Measurements from ENCODE around the gene RAD51B.

DNA sequence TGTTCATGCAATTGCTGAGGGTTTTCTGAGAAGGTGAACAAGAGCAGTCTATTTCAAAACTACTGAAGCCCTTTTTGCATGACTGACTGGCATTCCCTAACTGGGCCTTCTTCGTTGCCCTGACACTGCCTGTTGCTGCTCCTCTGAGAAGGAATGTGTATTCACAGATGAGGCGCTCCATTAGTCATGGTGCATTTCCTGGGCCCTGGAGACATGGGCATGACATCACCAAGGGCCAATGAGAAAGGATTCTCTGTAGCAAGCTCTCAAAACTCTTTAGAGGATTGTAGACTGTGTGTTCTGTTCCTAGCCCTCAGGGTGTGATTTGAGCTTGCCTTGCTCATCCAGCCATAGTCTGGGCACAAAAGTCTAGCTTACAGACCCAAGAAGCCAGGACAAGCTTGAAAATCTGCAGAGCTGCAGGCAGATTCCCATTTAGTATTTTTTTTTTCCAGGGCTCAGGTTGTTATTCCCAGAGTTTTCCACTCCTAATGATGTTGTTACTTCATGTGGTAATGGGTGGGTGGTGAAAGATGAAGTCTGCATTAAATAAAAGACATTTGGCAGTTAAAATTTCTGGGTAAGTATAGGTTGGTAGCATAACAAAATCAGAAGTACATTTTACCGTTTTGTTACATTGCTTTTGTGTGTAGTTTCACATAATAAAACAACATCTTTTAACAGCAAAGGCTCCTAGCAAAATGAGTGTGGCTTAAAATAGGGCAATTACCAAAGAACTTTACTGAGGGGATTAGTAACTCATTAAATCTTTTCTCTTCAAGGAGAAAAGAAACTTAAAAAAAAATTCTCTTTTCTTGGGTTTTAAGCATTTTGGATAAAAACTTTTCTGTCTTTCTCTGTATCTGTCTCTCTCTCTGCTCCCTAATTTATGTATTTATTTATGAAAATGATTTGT, 318.4 kb downstream of the RAD51B start:
- TF ChIP-seq, protein P1, sequence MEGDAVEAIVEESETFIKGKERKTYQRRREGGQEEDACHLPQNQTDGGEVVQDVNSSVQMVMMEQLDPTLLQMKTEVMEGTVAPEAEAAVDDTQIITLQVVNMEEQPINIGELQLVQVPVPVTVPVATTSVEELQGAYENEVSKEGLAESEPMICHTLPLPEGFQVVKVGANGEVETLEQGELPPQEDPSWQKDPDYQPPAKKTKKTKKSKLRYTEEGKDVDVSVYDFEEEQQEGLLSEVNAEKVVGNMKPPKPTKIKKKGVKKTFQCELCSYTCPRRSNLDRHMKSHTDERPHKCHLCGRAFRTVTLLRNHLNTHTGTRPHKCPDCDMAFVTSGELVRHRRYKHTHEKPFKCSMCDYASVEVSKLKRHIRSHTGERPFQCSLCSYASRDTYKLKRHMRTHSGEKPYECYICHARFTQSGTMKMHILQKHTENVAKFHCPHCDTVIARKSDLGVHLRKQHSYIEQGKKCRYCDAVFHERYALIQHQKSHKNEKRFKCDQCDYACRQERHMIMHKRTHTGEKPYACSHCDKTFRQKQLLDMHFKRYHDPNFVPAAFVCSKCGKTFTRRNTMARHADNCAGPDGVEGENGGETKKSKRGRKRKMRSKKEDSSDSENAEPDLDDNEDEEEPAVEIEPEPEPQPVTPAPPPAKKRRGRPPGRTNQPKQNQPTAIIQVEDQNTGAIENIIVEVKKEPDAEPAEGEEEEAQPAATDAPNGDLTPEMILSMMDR (conservative IDR thresholded peaks at IDR 0.05; ENCODE audit: low read depth, low read length), result no peak
- TF ChIP-seq EZH2 (IDR thresholded peaks at IDR 0.05; ENCODE audit: borderline replicate concordance, low read depth, low read length, poor library complexity, severe bottlenecking), result no peak

Measured in A673 (cell line).